Gastrocnemius medialis (tissue), 4 donors: ENCODE data around the gene MYL2.
A peak's percentile ranks its signal among the peaks of the same experiment; 100 is the strongest.

Source experiments
- CTCF ChIP-seq, 5 experiments: fragments of 450-650 bp in 3 of 5; fragments of 200-600 bp in 2 of 5; sonication (generic) in 2 of 5; IDR thresholded peaks in 4 of 5; conservative IDR thresholded peaks in 1 of 5; 1 replicate in 4 of 5; 2 replicates in 1 of 5; pipeline ENCODE4 v1.5.1; 2016 to 2019; ENCODE audit warnings: antibody characterized with exemption in 5 of 5, mild to moderate bottlenecking in 3 of 5, moderate library complexity in 3 of 5
- POLR2A ChIP-seq, 2 donors: fragments of 450-650 bp; IDR thresholded peaks; one replicate each; pipeline ENCODE4 v1.6.1; 2017; ENCODE audit warnings: antibody characterized with exemption in 2 of 2, mild to moderate bottlenecking in 2 of 2, moderate library complexity in 2 of 2

DNA sequence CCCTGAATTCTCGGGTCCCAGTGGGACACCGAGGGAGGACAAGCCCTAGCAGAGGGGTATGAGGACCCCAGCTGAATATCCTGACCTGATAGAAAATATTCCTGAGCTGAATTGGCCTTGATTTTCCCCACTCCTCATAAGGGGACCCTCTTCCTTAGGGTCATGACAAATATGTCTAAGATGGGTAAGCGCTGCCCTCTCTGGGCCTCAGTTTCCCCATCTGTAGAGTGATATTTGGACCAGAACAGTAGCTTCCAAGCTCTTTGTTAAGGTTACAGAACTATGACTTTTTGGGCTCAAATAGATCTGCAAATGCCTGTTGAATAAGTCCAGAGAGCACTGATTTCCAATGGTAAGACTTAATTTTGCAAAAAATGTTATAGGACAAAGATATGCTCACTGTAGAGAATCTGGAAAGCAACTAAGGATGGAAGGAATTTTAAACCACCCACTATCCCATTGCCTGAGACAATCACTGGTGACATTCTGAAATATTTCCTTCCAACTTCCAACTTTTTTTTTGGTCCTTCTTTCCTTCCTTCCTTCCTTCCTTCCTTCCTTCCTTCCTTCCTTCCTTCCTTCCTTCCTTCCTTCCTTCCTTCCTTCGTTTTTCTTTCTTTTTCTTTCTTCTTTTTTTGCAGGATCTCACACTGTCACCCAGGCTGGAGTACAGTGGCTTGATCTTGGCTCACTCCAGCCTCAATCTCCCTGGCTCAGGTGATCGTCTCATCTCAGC, 32.0 kb downstream of the MYL2 start:
- TF ChIP-seq POLR2A (IDR thresholded peaks at IDR 0.05), result no peak
- TF ChIP-seq CTCF (IDR thresholded peaks at IDR 0.05 in 4 of 5, conservative IDR thresholded peaks at IDR 0.05 in 1 of 5), result peak in 1 of 5 experiments; percentile 8
